ENCODE measurements around the gene EHD4.

The EHD4 gene

GRCh38 chr15:41921167-41921566 lies 51.2 kb downstream of the EHD4 start:
- no peak for DNase-seq

GRCh38 chr15:41919954-41920538 lies 52.3 kb downstream of the EHD4 start:
- DNase-seq: no peak

- DNase-seq: no peak
Measured at GRCh38 chr15:41919201-41919820, 53.0 kb downstream of the EHD4 start.

- no peak for DNase-seq
Measured at GRCh38 chr15:41918506-41919126, 53.7 kb downstream of the EHD4 start.

- DNase-seq: peak in 3 of 56 donors; percentile 7 to 76 (median 17)
Measured at GRCh38 chr15:41917767-41918430, 54.5 kb downstream of the EHD4 start.

GRCh38 chr15:41915255-41915994 lies 56.9 kb downstream of the EHD4 start:
- DNase-seq: no peak

GRCh38 chr15:41914411-41914810 lies 57.9 kb downstream of the EHD4 start:
- DNase-seq: peak in 2 of 56 donors; percentile 6 to 37

GRCh38 chr15:41913256-41913655 lies 59.1 kb downstream of the EHD4 start:
- no peak for DNase-seq

GRCh38 chr15:41911691-41912345 lies 60.5 kb downstream of the EHD4 start:
- DNase-seq: no peak

GRCh38 chr15:41908736-41909461 lies 63.5 kb downstream of the EHD4 start:
- no peak for DNase-seq

- DNase-seq: no peak
Measured at GRCh38 chr15:41907141-41907540, 65.2 kb downstream of the EHD4 start.

- no peak for DNase-seq
Measured at GRCh38 chr15:41906608-41907007, 65.7 kb downstream of the EHD4 start.

GRCh38 chr15:41905036-41905793 lies 67.1 kb downstream of the EHD4 start:
- DNase-seq: no peak

GRCh38 chr15:41904541-41905005 lies 67.8 kb downstream of the EHD4 start:
- peak in 44 of 56 donors; percentile 7 to 80 (median 43) for DNase-seq

- no peak for DNase-seq
Measured at GRCh38 chr15:41903782-41904181, 68.6 kb downstream of the EHD4 start.

GRCh38 chr15:41901431-41901830 lies 70.9 kb downstream of the EHD4 start:
- DNase-seq: no peak

- DNase-seq: no peak
Measured at GRCh38 chr15:41900526-41901380, 71.6 kb downstream of the EHD4 start.

- DNase-seq: no peak
Measured at GRCh38 chr15:41899854-41900442, 72.4 kb downstream of the EHD4 start.
